SK-N-SH (cell line): ENCODE data around the gene USP25. TPM values are rescaled to one million over a fixed set of nuclear protein-coding genes. Genes with fewer than 3 reads are reported as not detected.
"Not testable (repeated sequence)": the region's sequence is repeated elsewhere in the genome, so short reads cannot be mapped to it uniquely, and the experiment has no call there.

Source experiments
- CTCF ChIA-PET: fragments of 300-600, 350-600 bp; formaldehyde crosslinking; extraction: SDS; loops from one replicate; lab custom pipeline; 2021; lab: Yijun Ruan, JAX
- POLR2A ChIA-PET: fragments of 350-600 bp; sonication (Branson Sonifier 250); formaldehyde crosslinking; extraction: SDS; loops from one replicate; lab custom pipeline; 2020; ENCODE audit warnings: antibody characterized with exemption, inconsistent platforms; lab: Yijun Ruan, JAX
- DNase-seq: peaks from one replicate; pipeline ENCODE4 v3.0.0; 2012
- H2AFZ ChIP-seq: fragments of 200-600 bp; sonication (generic); 2 replicates; pipeline ENCODE4 v1.8.1; 2016; ENCODE audit warnings: antibody characterized with exemption, mild to moderate bottlenecking, low read depth
- H3F3A ChIP-seq: fragments of 200-600 bp; sonication (generic); replicated peaks from 2 replicates; pipeline ENCODE3; 2016; ENCODE audit warnings: antibody characterized with exemption, mild to moderate bottlenecking; ENCODE audit not compliant: insufficient read depth
- H3K27ac ChIP-seq, 2 experiments: fragments of 200-500 bp in 1 of 2; fragments of 200-600 bp in 1 of 2; sonication (Bioruptor generic) in 1 of 2; sonication (generic), shearing (Covaris generic) in 1 of 2; 2 replicates each; pipeline versions ENCODE4 v1.5.1 to v1.6.1; 2014 to 2016; ENCODE audit warnings: low read depth in 2 of 2, inconsistent platforms in 1 of 2, low read length in 1 of 2, mild to moderate bottlenecking in 1 of 2, mixed read lengths in 1 of 2
- H3K27me3 ChIP-seq: fragments of 200-600 bp; sonication (generic), shearing (Covaris generic); 2 replicates; pipeline ENCODE4 v1.6.1; 2016; ENCODE audit warnings: mixed run types; ENCODE audit not compliant: insufficient read depth
- H3K36me3 ChIP-seq, 2 experiments: fragments of 200-500 bp in 1 of 2; fragments of 200-600 bp in 1 of 2; sonication (Bioruptor generic) in 1 of 2; sonication (generic) in 1 of 2; replicated peaks in 1 of 2; 2 replicates each; pipeline versions ENCODE3 to v1.5.1; 2014 to 2016; ENCODE audit warnings: low read length in 1 of 2, mild to moderate bottlenecking in 1 of 2; ENCODE audit not compliant: insufficient read depth in 2 of 2, control insufficient read depth in 1 of 2
- H3K4me1 ChIP-seq, 2 experiments: fragments of 200-500 bp in 1 of 2; fragments of 200-600 bp in 1 of 2; sonication (Bioruptor generic) in 1 of 2; sonication (generic), shearing (Covaris generic) in 1 of 2; 2 replicates each; pipeline versions ENCODE4 v1.5.1 to v1.6.1; 2014 to 2016; ENCODE audit warnings: low read depth in 1 of 2, low read length in 1 of 2, mixed run types in 1 of 2; ENCODE audit not compliant: insufficient read depth in 2 of 2, control insufficient read depth in 1 of 2
- H3K4me2 ChIP-seq: fragments of 200-600 bp; sonication (generic), shearing (Covaris generic); 2 replicates; pipeline ENCODE4 v1.6.1; 2017; ENCODE audit warnings: mixed run types
- H3K4me3 ChIP-seq, 2 experiments: fragments of 200-500 bp in 1 of 2; fragments of 200-600 bp in 1 of 2; sonication (Bioruptor generic) in 1 of 2; sonication (generic), shearing (Covaris generic) in 1 of 2; 2 replicates each; pipeline versions ENCODE4 v1.5.1 to v1.8.1; 2014 to 2016; ENCODE audit warnings: low read depth in 2 of 2, inconsistent platforms in 1 of 2, low read length in 1 of 2, mild to moderate bottlenecking in 1 of 2, mixed read lengths in 1 of 2, moderate library complexity in 1 of 2
- H3K79me2 ChIP-seq: fragments of 200-600 bp; sonication (generic); 2 replicates; pipeline ENCODE4 v1.8.1; 2017; ENCODE audit warnings: mild to moderate bottlenecking; ENCODE audit not compliant: insufficient read depth
- H3K9ac ChIP-seq: fragments of 200-600 bp; sonication (generic); 2 replicates; pipeline ENCODE4 v1.6.1; 2017; ENCODE audit warnings: mixed run types
- H3K9me2 ChIP-seq: fragments of 200-600 bp; sonication (generic); 2 replicates; pipeline ENCODE4 v1.6.1; 2017; ENCODE audit warnings: mixed run types
- H3K9me3 ChIP-seq: fragments of 200-600 bp; sonication (generic); 2 replicates; pipeline ENCODE4 v1.6.1; 2017; ENCODE audit warnings: mixed run types, mild to moderate bottlenecking, moderate library complexity
- H4K20me1 ChIP-seq: fragments of 200-600 bp; sonication (generic); 2 replicates; pipeline ENCODE4 v1.6.1; 2017; ENCODE audit warnings: mild to moderate bottlenecking, mixed run types; ENCODE audit not compliant: insufficient read depth
- ELF1 ChIP-seq: IDR thresholded peaks from 2 replicates; pipeline ENCODE4 v1.4.0; 2012
- EP300 ChIP-seq, 2 experiments: IDR thresholded peaks; 2 replicates each; pipeline versions ENCODE4 v1.4.0 to v1.6.1; 2012; ENCODE audit warnings: borderline replicate concordance in 1 of 2, low read depth in 1 of 2, low read length in 1 of 2
- GATA2 ChIP-seq: sonication (generic); formaldehyde crosslinking; IDR thresholded peaks from 2 replicates; pipeline ENCODE4 v1.5.0; 2020; ENCODE audit warnings: mild to moderate bottlenecking, missing genetic modification reagents
- MEF2A ChIP-seq: IDR thresholded peaks from 2 replicates; pipeline ENCODE4 v1.4.0; 2012; ENCODE audit warnings: low read depth, borderline replicate concordance
- MXI1 ChIP-seq: IDR thresholded peaks from 2 replicates; pipeline ENCODE4 v1.6.1; 2012; ENCODE audit warnings: mild to moderate bottlenecking, low read depth, low read length, improper control_type of control experiment
- PBX3 ChIP-seq: IDR thresholded peaks from 2 replicates; pipeline ENCODE4; 2012
- RAD21 ChIP-seq: IDR thresholded peaks from 2 replicates; pipeline ENCODE4 v1.6.1; 2012; ENCODE audit warnings: mild to moderate bottlenecking, low read length
- RXRA ChIP-seq: IDR thresholded peaks from 2 replicates; pipeline ENCODE4 v1.4.0; 2012; ENCODE audit warnings: low read depth, mild to moderate bottlenecking, borderline replicate concordance
- TCF12 ChIP-seq: IDR thresholded peaks from 2 replicates; pipeline ENCODE4 v1.4.0; 2012
- TEAD4 ChIP-seq: IDR thresholded peaks from 2 replicates; pipeline ENCODE4 v1.4.0; 2012; ENCODE audit warnings: mild to moderate bottlenecking, borderline replicate concordance; ENCODE audit not compliant: insufficient read depth
- USF1 ChIP-seq: IDR thresholded peaks from 2 replicates; pipeline ENCODE4 v1.4.0; 2012; ENCODE audit warnings: low read depth, borderline replicate concordance
- USF2 ChIP-seq: fragments of 150-350 bp; IDR thresholded peaks from 2 replicates; pipeline ENCODE4 v1.6.1; 2017; ENCODE audit warnings: antibody characterized with exemption, low read length, low read depth, borderline replicate concordance
- WGBS: methylation state at CpG from one replicate; pipeline ENCODE4 v1.1.6; 2017; ENCODE audit warnings: low lambda C conversion rate; 5-methylcytosine and 5-hydroxymethylcytosine counted together
- polyA plus RNA-seq, 3 experiments: library from polyadenylated mRNA; depleted of rRNA; stranded (reverse); fragments of >200 nt; gene quantifications; 2 replicates each; pipeline ENCODE4 v1.2.3, GENCODE V29; 2012

The USP25 gene
- polyA plus RNA-seq, 1 of the 3 experiments (the other 2 are of a cell fraction) = 4.6 TPM

GRCh38 chr21:15735409-15735808 lies 5.6 kb downstream of the USP25 start:
- no peak overlapping the region for H2AFZ ChIP-seq
- H3K79me2 ChIP-seq = peaks cover 80% of the 10 kb centered on the region
- no peak overlapping the region for H3K9ac ChIP-seq
- no peak overlapping the region for H3K27ac ChIP-seq
- H3K9me2 ChIP-seq = no peaks in the 10 kb centered on the region; the same call in 1 of the 2 replicates
- no peaks in the 10 kb centered on the region; the same call in 1 of the 2 replicates for H4K20me1 ChIP-seq
- H3K36me3 ChIP-seq = no peaks in the 10 kb centered on the region
- no peak for DNase-seq
- POLR2A ChIA-PET = no interaction called here
- H3K27me3 ChIP-seq = no peaks in the 10 kb centered on the region
- H3K4me3 ChIP-seq = no peak overlapping the region
- 89% methylated on average over 2 of the region's 2 CpGs for WGBS
- CTCF ChIA-PET = no interaction called here
- H3F3A ChIP-seq = peaks cover 4% of the 10 kb centered on the region
- H3K4me2 ChIP-seq = no peak overlapping the region
- no peaks in the 10 kb centered on the region for H3K9me3 ChIP-seq
- TF ChIP-seq USF1 (no peak), EP300 (IDR thresholded peaks at IDR 0.05; ENCODE audit: borderline replicate concordance in 1 of 2, low read depth in 1 of 2, low read length in 1 of 2) (peak in 1 of 2 experiments; percentile 22; a peak in 1 of 4 replicates)
- peaks cover 0 to 18% of the 10 kb centered on the region in 2 experiments; a peak in 3 of 4 replicates for H3K4me1 ChIP-seq

GRCh38 chr21:15735931-15736330 lies 6.1 kb downstream of the USP25 start:
- H3K4me3 ChIP-seq, H3K36me3 ChIP-seq, H3K9me2 ChIP-seq, POLR2A ChIA-PET, H4K20me1 ChIP-seq, H3K9me3 ChIP-seq, H3K27me3 ChIP-seq, H3K4me2 ChIP-seq, CTCF ChIA-PET, DNase-seq, H2AFZ ChIP-seq, H3K27ac ChIP-seq, H3K9ac ChIP-seq, H3F3A ChIP-seq: not testable (repeated sequence)
- peaks cover 84% of the 10 kb centered on the region for H3K79me2 ChIP-seq
- WGBS = 62% methylated on average over 4 of the region's 4 CpGs
- peaks cover 0 to 18% of the 10 kb centered on the region in 2 experiments; a peak in 3 of 4 replicates for H3K4me1 ChIP-seq

- H3K9me3 ChIP-seq, POLR2A ChIA-PET, H3K9me2 ChIP-seq, H2AFZ ChIP-seq, CTCF ChIA-PET, H3K27me3 ChIP-seq, H3K4me3 ChIP-seq, H3F3A ChIP-seq, H3K36me3 ChIP-seq, H4K20me1 ChIP-seq, H3K4me2 ChIP-seq, H3K9ac ChIP-seq, DNase-seq, H3K27ac ChIP-seq: not testable (repeated sequence)
- Histone ChIP-seq H3K4me1 (peaks cover 7 to 14% of the 10 kb centered on the region in 2 experiments; a peak in 3 of 4 replicates), H3K79me2 (peaks cover 68% of the 10 kb centered on the region)
- 0 out of 2 replicates have a peak, but pooled peaks have one; percentile 21 for TF ChIP-seq GATA2
- 65% methylated on average over 9 of the region's 10 CpGs for WGBS
Measured at GRCh38 chr21:15738779-15739178, 9.0 kb downstream of the USP25 start.

GRCh38 chr21:15740383-15740782 lies 10.6 kb downstream of the USP25 start:
- no peak for DNase-seq
- H4K20me1 ChIP-seq = no peaks in the 10 kb centered on the region
- WGBS = 90% methylated on average over 3 of the region's 3 CpGs

More at GRCh38 chr21:15740383-15740782, 10.6 kb downstream of the USP25 start:
- Histone ChIP-seq H3K4me3 (no peak overlapping the region), H3K4me1 (peaks cover 7 to 14% of the 10 kb centered on the region in 2 experiments; a peak in 3 of 4 replicates)
- POLR2A ChIA-PET = no interaction called here
- no peak for TF ChIP-seq RXRA
- TF ChIP-seq TEAD4 = no peak
- TF ChIP-seq ELF1 = no peak
- no peak for TF ChIP-seq PBX3
- no peak for TF ChIP-seq USF2
- TF ChIP-seq USF1 = no peak
- TF ChIP-seq MXI1 = no peak
- TF ChIP-seq RAD21 = no peak
- no peak for TF ChIP-seq TCF12
- TF ChIP-seq MEF2A = no peak
- TF ChIP-seq, all 33 proteins: peak for 0
- no peak overlapping the region for H3K27ac ChIP-seq
- H3K27me3 ChIP-seq = no peaks in the 10 kb centered on the region
- H2AFZ ChIP-seq = no peak overlapping the region
- no peak overlapping the region for H3K9ac ChIP-seq
- H3K9me2 ChIP-seq = no peaks in the 10 kb centered on the region
- CTCF ChIA-PET = no interaction called here
- no peaks in the 10 kb centered on the region for H3K36me3 ChIP-seq
- no peaks in the 10 kb centered on the region for H3K9me3 ChIP-seq
- peaks cover 71% of the 10 kb centered on the region for H3K79me2 ChIP-seq
- H3K4me2 ChIP-seq = no peak overlapping the region
- H3F3A ChIP-seq = no peaks in the 10 kb centered on the region
